Mesendoderm (in vitro differentiated cells): ENCODE results near the gene PSME3.

Experiments
- DNase-seq: peaks from one replicate; pipeline ENCODE4 v3.0.0; 2013
- H2AK5ac ChIP-seq: 2 replicates; pipeline ENCODE4 v1.6.1; 2013; ENCODE audit warnings: low read length, inconsistent platforms
- H2BK120ac ChIP-seq: 2 replicates; pipeline ENCODE4 v1.6.1; 2013; ENCODE audit warnings: low read depth, mild to moderate bottlenecking, low read length, moderate library complexity, mixed read lengths
- H2BK15ac ChIP-seq: replicated peaks from 2 replicates; pipeline ENCODE4 v1.6.1; 2013; ENCODE audit warnings: low read depth, mild to moderate bottlenecking, moderate library complexity
- H2BK5ac ChIP-seq: 2 replicates; pipeline ENCODE4 v1.6.1; 2013; ENCODE audit warnings: low read length, inconsistent platforms
- H3K18ac ChIP-seq: 2 replicates; pipeline ENCODE4 v1.6.1; 2013; ENCODE audit warnings: mild to moderate bottlenecking, low read length, mixed read lengths
- H3K23ac ChIP-seq: one replicate; pipeline ENCODE4 v1.6.1; 2013; ENCODE audit warnings: low read length
- H3K27ac ChIP-seq: 2 replicates; pipeline ENCODE4 v1.5.1; 2013; ENCODE audit warnings: low read depth, mild to moderate bottlenecking, inconsistent platforms, low read length, moderate library complexity
- H3K27me3 ChIP-seq: 2 replicates; pipeline ENCODE4 v1.6.1; 2013; ENCODE audit warnings: low read length, control low read depth, mild to moderate bottlenecking, inconsistent platforms; ENCODE audit not compliant: insufficient read depth, poor library complexity
- H3K36me3 ChIP-seq: 2 replicates; pipeline ENCODE4 v1.6.1; 2013; ENCODE audit warnings: low read length, inconsistent platforms; ENCODE audit not compliant: control insufficient read depth, insufficient read depth
- H3K4ac ChIP-seq: one replicate; pipeline ENCODE4 v1.6.1; 2013; ENCODE audit warnings: low read depth, mild to moderate bottlenecking, low read length, moderate library complexity
- H3K4me1 ChIP-seq: 2 replicates; pipeline ENCODE4 v1.6.1; 2013; ENCODE audit warnings: low read depth, low read length, inconsistent platforms; ENCODE audit not compliant: control insufficient read depth
- H3K4me2 ChIP-seq: 2 replicates; pipeline ENCODE4 v1.6.1; 2013; ENCODE audit warnings: low read length
- H3K4me3 ChIP-seq: 2 replicates; pipeline ENCODE4 v1.5.1; 2013; ENCODE audit warnings: mild to moderate bottlenecking, low read length
- H3K56ac ChIP-seq: one replicate; pipeline ENCODE4 v1.6.1; 2013; ENCODE audit warnings: low read length
- H3K79me1 ChIP-seq: 2 replicates; pipeline ENCODE4 v1.6.1; 2013; ENCODE audit warnings: low read length, inconsistent platforms
- H3K79me2 ChIP-seq: 2 replicates; pipeline ENCODE4 v1.6.1; 2013; ENCODE audit warnings: mild to moderate bottlenecking, low read length; ENCODE audit not compliant: control insufficient read depth, insufficient read depth
- H3K9ac ChIP-seq: 2 replicates; pipeline ENCODE4 v1.6.1; 2013; ENCODE audit warnings: low read length, inconsistent platforms
- H4K5ac ChIP-seq: one replicate; pipeline ENCODE4 v1.6.1; 2013; ENCODE audit warnings: low read length
- H4K8ac ChIP-seq: one replicate; pipeline ENCODE4 v1.6.1; 2013; ENCODE audit warnings: low read depth, mild to moderate bottlenecking, control low read depth, low read length, moderate library complexity
- WGBS: extraction: QIAGEN DNeasy Blood & Tissue Kit; methylation state at CpG from one replicate; pipeline ENCODE4 v1.1.7; 2013; ENCODE audit warnings: low lambda C conversion rate, missing lambda C conversion rate; ENCODE audit not compliant: insufficient coverage; ENCODE audit errors: extremely low coverage; 5-methylcytosine and 5-hydroxymethylcytosine counted together

PSME3 gene

GRCh38 chr17:42844761-42845555 is 11.8 kb downstream of the PSME3 start:
- Histone ChIP-seq H3K18ac (no peak overlapping the region), H3K9ac (no peak overlapping the region), H3K4me1 (no peaks in the 10 kb centered on the region), H2BK120ac (no peak overlapping the region), H3K36me3 (peaks cover 21% of the 10 kb centered on the region), H3K4me3 (no peak overlapping the region), H3K4me2 (no peak overlapping the region), H3K23ac (no peak overlapping the region), H2BK15ac (no peak overlapping the region), H3K56ac (no peak overlapping the region), H3K27ac (no peak overlapping the region), H3K4ac (no peak overlapping the region), H3K79me2 (no peaks in the 10 kb centered on the region), H2BK5ac (no peak overlapping the region), H4K8ac (no peak overlapping the region), H2AK5ac (no peak overlapping the region), H3K27me3 (no peaks in the 10 kb centered on the region), H4K5ac (no peak overlapping the region), H3K79me1 (peaks cover 2% of the 10 kb centered on the region)
- DNase-seq: no peak
- no CpG with 5 or more reads among the region's 24 CpGs for WGBS

DNA sequence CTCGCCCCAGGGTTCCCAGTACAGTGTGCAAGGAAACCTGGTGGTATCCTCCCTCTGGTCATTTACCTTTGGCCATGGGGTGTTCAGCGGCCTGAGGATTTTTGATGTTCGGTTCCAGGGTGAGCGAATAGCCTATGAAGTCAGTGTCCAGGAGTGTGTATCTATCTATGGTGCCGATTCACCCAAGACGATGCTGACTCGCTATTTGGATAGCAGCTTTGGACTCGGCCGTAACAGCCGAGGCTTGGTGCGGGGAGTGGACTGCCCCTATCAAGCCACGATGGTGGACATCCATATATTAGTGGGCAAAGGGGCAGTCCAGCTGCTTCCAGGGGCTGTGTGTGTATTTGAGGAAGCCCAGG is 12.3 kb downstream of the PSME3 start:
- Histone ChIP-seq H3K4me1 (no peaks in the 10 kb centered on the region), H3K23ac (no peak overlapping the region), H2BK120ac (no peak overlapping the region), H4K5ac (no peak overlapping the region), H3K27ac (no peak overlapping the region), H3K4me3 (no peak overlapping the region), H4K8ac (no peak overlapping the region), H3K56ac (no peak overlapping the region), H3K9ac (no peak overlapping the region), H2BK15ac (no peak overlapping the region), H3K79me2 (no peaks in the 10 kb centered on the region), H2BK5ac (no peak overlapping the region), H3K36me3 (peaks cover 21% of the 10 kb centered on the region), H3K27me3 (no peaks in the 10 kb centered on the region), H3K18ac (no peak overlapping the region), H3K4me2 (no peak overlapping the region), H3K79me1 (peaks cover 2% of the 10 kb centered on the region), H3K4ac (no peak overlapping the region), H2AK5ac (no peak overlapping the region)
- WGBS: no CpG with 5 or more reads among the region's 12 CpGs
- DNase-seq: no peak

DNA sequence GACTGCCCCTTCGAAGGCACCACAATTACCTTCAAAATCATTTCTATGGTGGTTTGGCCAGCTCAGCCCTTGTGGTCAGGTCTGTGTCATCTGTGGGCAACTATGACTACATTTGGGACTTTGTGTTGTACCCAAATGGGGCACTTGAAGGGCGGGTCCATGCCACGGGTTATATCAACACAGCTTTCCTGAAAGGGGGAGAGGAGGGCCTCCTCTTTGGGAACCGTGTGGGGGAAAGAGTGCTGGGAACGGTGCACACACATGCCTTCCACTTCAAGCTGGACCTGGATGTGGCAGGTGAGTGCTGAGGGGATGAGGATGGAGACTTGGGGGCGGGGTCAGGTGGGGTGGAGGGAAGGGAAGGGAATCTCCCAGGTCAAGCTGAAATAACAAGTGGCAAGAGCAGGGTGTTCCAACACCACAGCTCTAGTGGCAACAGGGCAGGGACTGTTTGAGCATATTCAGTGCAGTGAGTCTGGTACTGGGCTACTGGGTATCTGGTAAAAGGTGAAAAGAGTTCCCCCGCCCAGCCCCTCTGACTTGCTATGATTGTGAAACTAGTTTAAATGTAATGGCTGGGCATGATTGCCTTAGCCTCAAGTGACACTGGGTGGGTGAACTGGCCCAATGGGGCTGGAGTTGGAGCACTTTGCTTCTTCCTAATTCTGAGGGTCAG is 12.9 kb downstream of the PSME3 start:
- DNase-seq: no peak
- H3K4me3 ChIP-seq: no peak overlapping the region
- H3K23ac ChIP-seq: no peak overlapping the region
- no peaks in the 10 kb centered on the region for H3K4me1 ChIP-seq
- H3K79me2 ChIP-seq: no peaks in the 10 kb centered on the region
- no peak overlapping the region for H4K8ac ChIP-seq
- H3K9ac ChIP-seq: no peak overlapping the region
- no peak overlapping the region for H3K56ac ChIP-seq
- no peak overlapping the region for H2BK120ac ChIP-seq
- peaks cover 2% of the 10 kb centered on the region for H3K79me1 ChIP-seq
- H2AK5ac ChIP-seq: no peak overlapping the region
- H3K4me2 ChIP-seq: no peak overlapping the region
- H2BK5ac ChIP-seq: no peak overlapping the region
- no peak overlapping the region for H4K5ac ChIP-seq
- H3K27me3 ChIP-seq: no peaks in the 10 kb centered on the region
- H3K27ac ChIP-seq: no peak overlapping the region
- H2BK15ac ChIP-seq: no peak overlapping the region
- WGBS: no CpG with 5 or more reads among the region's 7 CpGs
- peaks cover 21% of the 10 kb centered on the region for H3K36me3 ChIP-seq
- H3K18ac ChIP-seq: no peak overlapping the region
- no peak overlapping the region for H3K4ac ChIP-seq

DNA sequence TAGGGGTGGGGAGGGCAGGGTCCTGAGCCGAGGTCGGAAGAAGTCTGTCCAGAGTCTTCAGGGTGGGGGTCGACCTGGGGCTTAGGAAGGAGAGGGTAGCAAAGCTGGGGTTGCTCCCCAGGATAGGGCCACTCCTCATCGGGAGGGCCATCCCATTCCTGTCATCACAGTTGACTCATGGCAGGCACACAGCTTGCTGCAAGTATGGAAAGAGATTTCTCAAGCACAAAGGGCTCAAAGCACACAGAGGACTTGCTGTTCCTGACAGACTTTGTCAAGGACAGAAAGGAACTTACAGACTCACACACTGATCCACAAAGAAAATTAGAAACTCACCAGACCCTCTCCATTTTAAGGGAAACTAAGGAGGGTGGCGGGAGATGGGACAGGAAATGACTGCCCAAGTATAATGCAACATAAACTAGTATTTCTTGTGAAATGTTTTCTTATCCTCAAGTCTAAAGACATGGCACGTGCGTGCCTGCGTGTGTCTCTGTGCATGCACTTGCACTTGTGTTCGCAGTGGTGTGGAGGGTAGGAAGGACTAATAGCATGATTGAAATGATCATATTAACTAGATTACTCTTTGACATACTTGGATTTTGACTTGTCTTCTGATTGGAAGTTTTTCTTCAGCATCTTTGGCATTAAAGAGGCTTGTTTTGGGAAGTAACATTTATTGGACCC is 13.5 kb downstream of the PSME3 start:
- H3K18ac ChIP-seq: no peak overlapping the region
- no peaks in the 10 kb centered on the region for H3K27me3 ChIP-seq
- no peak overlapping the region for H3K4ac ChIP-seq
- H4K5ac ChIP-seq: no peak overlapping the region
- no peak overlapping the region for H2BK120ac ChIP-seq
- no peak overlapping the region for H2AK5ac ChIP-seq
- H3K9ac ChIP-seq: no peak overlapping the region
- H3K4me1 ChIP-seq: no peaks in the 10 kb centered on the region
- H3K56ac ChIP-seq: no peak overlapping the region
- no peaks in the 10 kb centered on the region for H3K79me2 ChIP-seq
- H3K4me3 ChIP-seq: no peak overlapping the region
- WGBS: no CpG with 5 or more reads among the region's 9 CpGs
- H3K79me1 ChIP-seq: peaks cover 2% of the 10 kb centered on the region
- no peak overlapping the region for H2BK15ac ChIP-seq
- no peak overlapping the region for H4K8ac ChIP-seq
- no peak overlapping the region for H2BK5ac ChIP-seq
- H3K4me2 ChIP-seq: no peak overlapping the region
- DNase-seq: no peak
- H3K36me3 ChIP-seq: peaks cover 18% of the 10 kb centered on the region
- H3K23ac ChIP-seq: no peak overlapping the region
- no peak overlapping the region for H3K27ac ChIP-seq

GRCh38 chr17:42848093-42848492 is 14.9 kb downstream of the PSME3 start:
- no peak overlapping the region for H2BK5ac ChIP-seq
- DNase-seq: no peak
- H4K5ac ChIP-seq: no peak overlapping the region
- no peak overlapping the region for H3K9ac ChIP-seq
- no peak overlapping the region for H3K4ac ChIP-seq
- H3K79me2 ChIP-seq: no peaks in the 10 kb centered on the region
- H3K4me1 ChIP-seq: no peaks in the 10 kb centered on the region
- no peak overlapping the region for H4K8ac ChIP-seq
- no peak overlapping the region for H3K56ac ChIP-seq
- no CpG with 5 or more reads among the region's 3 CpGs for WGBS
- H2BK15ac ChIP-seq: no peak overlapping the region
- peaks cover 2% of the 10 kb centered on the region for H3K79me1 ChIP-seq
- H3K4me3 ChIP-seq: no peak overlapping the region
- peaks cover 10% of the 10 kb centered on the region for H3K36me3 ChIP-seq
- H2BK120ac ChIP-seq: no peak overlapping the region
- no peak overlapping the region for H3K27ac ChIP-seq
- no peak overlapping the region for H3K4me2 ChIP-seq
- no peak overlapping the region for H3K23ac ChIP-seq
- no peaks in the 10 kb centered on the region for H3K27me3 ChIP-seq
- no peak overlapping the region for H2AK5ac ChIP-seq
- H3K18ac ChIP-seq: no peak overlapping the region
